SK-N-SH (cell line): ENCODE data around the gene TLL2. TPM values are rescaled to one million over a fixed set of nuclear protein-coding genes. Genes with fewer than 3 reads are reported as not detected.

ENCODE experiments used
- CTCF ChIA-PET: fragments of 300-600, 350-600 bp; formaldehyde crosslinking; extraction: SDS; loops from one replicate; lab custom pipeline; 2021; lab: Yijun Ruan, JAX
- POLR2A ChIA-PET: fragments of 350-600 bp; sonication (Branson Sonifier 250); formaldehyde crosslinking; extraction: SDS; loops from one replicate; lab custom pipeline; 2020; ENCODE audit warnings: antibody characterized with exemption, inconsistent platforms; lab: Yijun Ruan, JAX
- DNase-seq: peaks from one replicate; pipeline ENCODE4 v3.0.0; 2012
- H2AFZ ChIP-seq: fragments of 200-600 bp; sonication (generic); 2 replicates; pipeline ENCODE4 v1.8.1; 2016; ENCODE audit warnings: antibody characterized with exemption, mild to moderate bottlenecking, low read depth
- H3F3A ChIP-seq: fragments of 200-600 bp; sonication (generic); replicated peaks from 2 replicates; pipeline ENCODE3; 2016; ENCODE audit warnings: antibody characterized with exemption, mild to moderate bottlenecking; ENCODE audit not compliant: insufficient read depth
- H3K27ac ChIP-seq, 2 experiments: fragments of 200-500 bp in 1 of 2; fragments of 200-600 bp in 1 of 2; sonication (Bioruptor generic) in 1 of 2; sonication (generic), shearing (Covaris generic) in 1 of 2; 2 replicates each; pipeline versions ENCODE4 v1.5.1 to v1.6.1; 2014 to 2016; ENCODE audit warnings: low read depth in 2 of 2, inconsistent platforms in 1 of 2, low read length in 1 of 2, mild to moderate bottlenecking in 1 of 2, mixed read lengths in 1 of 2
- H3K27me3 ChIP-seq: fragments of 200-600 bp; sonication (generic), shearing (Covaris generic); 2 replicates; pipeline ENCODE4 v1.6.1; 2016; ENCODE audit warnings: mixed run types; ENCODE audit not compliant: insufficient read depth
- H3K36me3 ChIP-seq, 2 experiments: fragments of 200-500 bp in 1 of 2; fragments of 200-600 bp in 1 of 2; sonication (Bioruptor generic) in 1 of 2; sonication (generic) in 1 of 2; replicated peaks in 1 of 2; 2 replicates each; pipeline versions ENCODE3 to v1.5.1; 2014 to 2016; ENCODE audit warnings: low read length in 1 of 2, mild to moderate bottlenecking in 1 of 2; ENCODE audit not compliant: insufficient read depth in 2 of 2, control insufficient read depth in 1 of 2
- H3K4me1 ChIP-seq, 2 experiments: fragments of 200-500 bp in 1 of 2; fragments of 200-600 bp in 1 of 2; sonication (Bioruptor generic) in 1 of 2; sonication (generic), shearing (Covaris generic) in 1 of 2; 2 replicates each; pipeline versions ENCODE4 v1.5.1 to v1.6.1; 2014 to 2016; ENCODE audit warnings: low read depth in 1 of 2, low read length in 1 of 2, mixed run types in 1 of 2; ENCODE audit not compliant: insufficient read depth in 2 of 2, control insufficient read depth in 1 of 2
- H3K4me2 ChIP-seq: fragments of 200-600 bp; sonication (generic), shearing (Covaris generic); 2 replicates; pipeline ENCODE4 v1.6.1; 2017; ENCODE audit warnings: mixed run types
- H3K4me3 ChIP-seq, 2 experiments: fragments of 200-500 bp in 1 of 2; fragments of 200-600 bp in 1 of 2; sonication (Bioruptor generic) in 1 of 2; sonication (generic), shearing (Covaris generic) in 1 of 2; 2 replicates each; pipeline versions ENCODE4 v1.5.1 to v1.8.1; 2014 to 2016; ENCODE audit warnings: low read depth in 2 of 2, inconsistent platforms in 1 of 2, low read length in 1 of 2, mild to moderate bottlenecking in 1 of 2, mixed read lengths in 1 of 2, moderate library complexity in 1 of 2
- H3K79me2 ChIP-seq: fragments of 200-600 bp; sonication (generic); 2 replicates; pipeline ENCODE4 v1.8.1; 2017; ENCODE audit warnings: mild to moderate bottlenecking; ENCODE audit not compliant: insufficient read depth
- H3K9ac ChIP-seq: fragments of 200-600 bp; sonication (generic); 2 replicates; pipeline ENCODE4 v1.6.1; 2017; ENCODE audit warnings: mixed run types
- H3K9me2 ChIP-seq: fragments of 200-600 bp; sonication (generic); 2 replicates; pipeline ENCODE4 v1.6.1; 2017; ENCODE audit warnings: mixed run types
- H3K9me3 ChIP-seq: fragments of 200-600 bp; sonication (generic); 2 replicates; pipeline ENCODE4 v1.6.1; 2017; ENCODE audit warnings: mixed run types, mild to moderate bottlenecking, moderate library complexity
- H4K20me1 ChIP-seq: fragments of 200-600 bp; sonication (generic); 2 replicates; pipeline ENCODE4 v1.6.1; 2017; ENCODE audit warnings: mild to moderate bottlenecking, mixed run types; ENCODE audit not compliant: insufficient read depth
- CHD2 ChIP-seq: fragments of 150-350 bp; IDR thresholded peaks from 2 replicates; pipeline ENCODE4 v1.6.1; 2018; ENCODE audit warnings: low read length; ENCODE audit not compliant: partially characterized antibody
- EP300 ChIP-seq, 2 experiments: IDR thresholded peaks; 2 replicates each; pipeline versions ENCODE4 v1.4.0 to v1.6.1; 2012; ENCODE audit warnings: borderline replicate concordance in 1 of 2, low read depth in 1 of 2, low read length in 1 of 2
- FOXM1 ChIP-seq: IDR thresholded peaks from 2 replicates; pipeline ENCODE4 v1.4.0; 2012; ENCODE audit warnings: low read depth, mild to moderate bottlenecking
- NRF1 ChIP-seq: IDR thresholded peaks from 2 replicates; pipeline ENCODE4 v1.6.1; 2012; ENCODE audit warnings: low read depth, mild to moderate bottlenecking, low read length
- REST ChIP-seq: IDR thresholded peaks from 2 replicates; pipeline ENCODE4 v1.6.1; 2012; ENCODE audit warnings: mild to moderate bottlenecking, low read depth, low read length, moderate library complexity
- SIN3A ChIP-seq: IDR thresholded peaks from 2 replicates; pipeline ENCODE4 v1.6.1; 2012; ENCODE audit warnings: low read depth, mild to moderate bottlenecking, low read length, moderate library complexity, borderline replicate concordance
- SMC3 ChIP-seq: IDR thresholded peaks from 2 replicates; pipeline ENCODE4 v1.6.1; 2012; ENCODE audit warnings: low read depth, low read length, improper control_type of control experiment
- TCF12 ChIP-seq: IDR thresholded peaks from 2 replicates; pipeline ENCODE4 v1.4.0; 2012
- TEAD4 ChIP-seq: IDR thresholded peaks from 2 replicates; pipeline ENCODE4 v1.4.0; 2012; ENCODE audit warnings: mild to moderate bottlenecking, borderline replicate concordance; ENCODE audit not compliant: insufficient read depth
- WGBS: methylation state at CpG from one replicate; pipeline ENCODE4 v1.1.6; 2017; ENCODE audit warnings: low lambda C conversion rate; 5-methylcytosine and 5-hydroxymethylcytosine counted together
- polyA plus RNA-seq, 3 experiments: library from polyadenylated mRNA; depleted of rRNA; stranded (reverse); fragments of >200 nt; gene quantifications; 2 replicates each; pipeline ENCODE4 v1.2.3, GENCODE V29; 2012
- TF ChIP-seq, protein P1 (sequence below): fragments of 150-350 bp; IDR thresholded peaks from 2 replicates; pipeline ENCODE4 v1.6.1; 2016; ENCODE audit warnings: mild to moderate bottlenecking, low read depth, low read length
- TF ChIP-seq, protein P2 (sequence below): IDR thresholded peaks from 2 replicates; pipeline ENCODE4 v1.4.0; 2012; ENCODE audit warnings: low read depth, borderline replicate concordance

TLL2 gene
- polyA plus RNA-seq, 1 of the 3 experiments (the other 2 are of a cell fraction), result 0.36 TPM

- H3K4me1 ChIP-seq, result peaks cover 0 to 21% of the 10 kb centered on the region in 2 experiments; a peak in 2 of 4 replicates
- TF ChIP-seq EP300 (IDR thresholded peaks at IDR 0.05; ENCODE audit: borderline replicate concordance in 1 of 2, low read depth in 1 of 2, low read length in 1 of 2) (peak in 1 of 2 experiments; percentile 4; a peak in 1 of 4 replicates), SMC3 (no peak)
- TF ChIP-seq, all 33 proteins: peak for 1
- Histone ChIP-seq H3K4me2 (no peak overlapping the region), H3F3A (no peaks in the 10 kb centered on the region), H4K20me1 (no peaks in the 10 kb centered on the region), H3K9ac (no peak overlapping the region), H3K79me2 (no peaks in the 10 kb centered on the region), H3K9me3 (no peaks in the 10 kb centered on the region; the same call in 1 of the 2 replicates), H3K9me2 (no peaks in the 10 kb centered on the region), H3K27me3 (no peaks in the 10 kb centered on the region; the same call in 1 of the 2 replicates), H3K27ac (peak overlapping the region in 1 of 2 experiments; percentile 68; a peak in 2 of 4 replicates), H2AFZ (no peak overlapping the region), H3K36me3 (no peaks in the 10 kb centered on the region), H3K4me3 (no peak overlapping the region)
- ChIA-PET CTCF (interaction anchor here (1.1 to 1.8 kb wide), 10 partner anchors 10 to 324 kb away, joined by 3 to 9 read pairs (median 4); partner anchors contain the start of gene TLL2), POLR2A (interaction anchor here (1.1 kb wide), 1 partner anchor 25 kb away, joined by 7 read pairs; no protein-coding TSS in a partner anchor)
- WGBS, result 22% methylated on average over 9 of the region's 10 CpGs
- peak; percentile 32 for DNase-seq
Measured at GRCh38 chr10:96440361-96441292, 73.1 kb downstream of the TLL2 start.

DNA sequence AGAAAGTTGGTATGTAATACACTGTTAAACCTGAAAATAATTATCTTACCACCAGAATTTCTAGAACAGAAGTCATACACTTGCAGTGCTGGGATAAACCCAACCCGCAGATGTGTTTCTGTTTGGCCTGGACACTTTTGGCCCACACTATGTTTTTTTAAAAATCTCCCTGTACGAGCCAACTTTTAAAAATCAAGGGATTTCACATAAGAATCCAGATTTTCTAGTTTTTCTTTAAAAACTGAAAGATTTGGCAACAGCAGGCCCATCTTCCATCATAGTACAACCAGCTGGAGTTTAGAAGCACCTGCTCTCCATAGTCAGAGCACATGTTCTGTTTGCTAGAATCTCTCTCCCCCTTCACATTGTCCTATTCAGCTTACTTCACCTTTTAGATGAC lies 74.0 kb downstream of the TLL2 start:
- ChIA-PET POLR2A (no interaction called here), CTCF (interaction anchor here (1.2 to 1.5 kb wide), 2 partner anchors 11 to 17 kb away, joined by 3 to 5 read pairs; no protein-coding TSS in a partner anchor)
- 35% methylated on average over 2 of the region's 2 CpGs for WGBS
- no peak for DNase-seq
- H3K4me1 ChIP-seq, result peaks cover 0 to 21% of the 10 kb centered on the region in 2 experiments; a peak in 2 of 4 replicates
- H4K20me1 ChIP-seq, result no peaks in the 10 kb centered on the region
- H3K4me3 ChIP-seq, result no peak overlapping the region
- no peak overlapping the region for H3K9ac ChIP-seq
- H3K4me2 ChIP-seq, result no peak overlapping the region
- H3K9me3 ChIP-seq, result no peaks in the 10 kb centered on the region; the same call in 1 of the 2 replicates
- H3F3A ChIP-seq, result no peaks in the 10 kb centered on the region
- no peaks in the 10 kb centered on the region for H3K79me2 ChIP-seq
- no peaks in the 10 kb centered on the region; the same call in 1 of the 2 replicates for H3K27me3 ChIP-seq
- H3K36me3 ChIP-seq, result no peaks in the 10 kb centered on the region
- H3K9me2 ChIP-seq, result no peaks in the 10 kb centered on the region
- H2AFZ ChIP-seq, result no peak overlapping the region
- H3K27ac ChIP-seq, result no peak overlapping the region
- TF ChIP-seq SIN3A (no peak), TCF12 (no peak), TEAD4 (no peak), NRF1 (no peak), REST (no peak), FOXM1 (no peak), CHD2 (no peak)
- TF ChIP-seq, protein P1, sequence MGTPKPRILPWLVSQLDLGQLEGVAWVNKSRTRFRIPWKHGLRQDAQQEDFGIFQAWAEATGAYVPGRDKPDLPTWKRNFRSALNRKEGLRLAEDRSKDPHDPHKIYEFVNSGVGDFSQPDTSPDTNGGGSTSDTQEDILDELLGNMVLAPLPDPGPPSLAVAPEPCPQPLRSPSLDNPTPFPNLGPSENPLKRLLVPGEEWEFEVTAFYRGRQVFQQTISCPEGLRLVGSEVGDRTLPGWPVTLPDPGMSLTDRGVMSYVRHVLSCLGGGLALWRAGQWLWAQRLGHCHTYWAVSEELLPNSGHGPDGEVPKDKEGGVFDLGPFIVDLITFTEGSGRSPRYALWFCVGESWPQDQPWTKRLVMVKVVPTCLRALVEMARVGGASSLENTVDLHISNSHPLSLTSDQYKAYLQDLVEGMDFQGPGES, result no peak
- TF ChIP-seq, protein P2, sequence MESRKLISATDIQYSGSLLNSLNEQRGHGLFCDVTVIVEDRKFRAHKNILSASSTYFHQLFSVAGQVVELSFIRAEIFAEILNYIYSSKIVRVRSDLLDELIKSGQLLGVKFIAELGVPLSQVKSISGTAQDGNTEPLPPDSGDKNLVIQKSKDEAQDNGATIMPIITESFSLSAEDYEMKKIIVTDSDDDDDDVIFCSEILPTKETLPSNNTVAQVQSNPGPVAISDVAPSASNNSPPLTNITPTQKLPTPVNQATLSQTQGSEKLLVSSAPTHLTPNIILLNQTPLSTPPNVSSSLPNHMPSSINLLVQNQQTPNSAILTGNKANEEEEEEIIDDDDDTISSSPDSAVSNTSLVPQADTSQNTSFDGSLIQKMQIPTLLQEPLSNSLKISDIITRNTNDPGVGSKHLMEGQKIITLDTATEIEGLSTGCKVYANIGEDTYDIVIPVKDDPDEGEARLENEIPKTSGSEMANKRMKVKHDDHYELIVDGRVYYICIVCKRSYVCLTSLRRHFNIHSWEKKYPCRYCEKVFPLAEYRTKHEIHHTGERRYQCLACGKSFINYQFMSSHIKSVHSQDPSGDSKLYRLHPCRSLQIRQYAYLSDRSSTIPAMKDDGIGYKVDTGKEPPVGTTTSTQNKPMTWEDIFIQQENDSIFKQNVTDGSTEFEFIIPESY, result no peak
- TF ChIP-seq, all 33 proteins: peak for 0
